Raji (cell line): ENCODE data around the gene ATG101.

ENCODE experiments used
- POLR2A ChIP-seq: IDR thresholded peaks from 2 replicates; pipeline ENCODE4 v1.6.1; 2011; ENCODE audit warnings: low read depth, low read length, control low read depth; ENCODE audit not compliant: insufficient read depth

The ATG101 gene

DNA sequence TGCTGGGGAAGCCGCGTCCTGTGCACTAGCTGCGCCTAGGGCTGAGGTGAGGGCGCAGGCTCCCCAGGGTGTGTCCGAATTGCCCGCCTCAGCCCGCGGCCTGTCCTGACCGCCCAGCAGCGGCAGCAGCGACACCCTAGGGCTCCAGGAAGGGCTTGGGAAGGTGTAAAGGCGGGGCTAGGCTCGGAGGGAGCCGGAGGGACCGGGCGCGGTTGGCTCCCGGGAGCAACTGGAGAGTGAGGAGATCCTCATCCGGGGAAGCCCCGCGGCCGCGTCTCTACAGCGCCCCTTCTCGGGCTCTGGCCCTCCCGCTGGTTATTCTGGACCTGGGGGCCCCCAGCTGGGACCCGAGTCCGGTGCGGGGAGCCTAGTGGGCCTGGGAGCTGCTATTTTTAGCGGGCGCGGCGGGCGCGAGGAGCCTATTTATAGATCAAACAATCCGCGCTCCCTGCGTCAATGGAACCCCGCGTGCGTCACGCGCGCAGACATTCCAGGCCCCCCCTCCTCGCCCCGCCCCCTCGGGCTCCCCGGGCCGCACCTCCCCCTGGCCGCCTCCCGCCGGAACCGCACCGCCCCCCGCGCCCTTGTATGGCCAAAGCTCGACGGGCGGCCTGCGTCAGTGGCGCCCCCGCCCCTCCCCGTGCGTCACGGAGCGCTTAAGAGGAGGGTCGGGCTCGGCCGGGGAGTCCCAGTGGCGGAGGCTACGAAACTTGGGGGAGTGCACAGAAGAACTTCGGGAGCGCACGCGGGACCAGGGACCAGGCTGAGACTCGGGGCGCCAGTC lies 18.8 kb upstream of the ATG101 start, which contains the start of gene NR4A1:
Gene NR4A1 (plus strand): TSS at position 685 of the 784 bp plus-strand sequence. CDS start 2,887 bp downstream, outside the sequence.
- TF ChIP-seq POLR2A = peak; percentile 84

DNA sequence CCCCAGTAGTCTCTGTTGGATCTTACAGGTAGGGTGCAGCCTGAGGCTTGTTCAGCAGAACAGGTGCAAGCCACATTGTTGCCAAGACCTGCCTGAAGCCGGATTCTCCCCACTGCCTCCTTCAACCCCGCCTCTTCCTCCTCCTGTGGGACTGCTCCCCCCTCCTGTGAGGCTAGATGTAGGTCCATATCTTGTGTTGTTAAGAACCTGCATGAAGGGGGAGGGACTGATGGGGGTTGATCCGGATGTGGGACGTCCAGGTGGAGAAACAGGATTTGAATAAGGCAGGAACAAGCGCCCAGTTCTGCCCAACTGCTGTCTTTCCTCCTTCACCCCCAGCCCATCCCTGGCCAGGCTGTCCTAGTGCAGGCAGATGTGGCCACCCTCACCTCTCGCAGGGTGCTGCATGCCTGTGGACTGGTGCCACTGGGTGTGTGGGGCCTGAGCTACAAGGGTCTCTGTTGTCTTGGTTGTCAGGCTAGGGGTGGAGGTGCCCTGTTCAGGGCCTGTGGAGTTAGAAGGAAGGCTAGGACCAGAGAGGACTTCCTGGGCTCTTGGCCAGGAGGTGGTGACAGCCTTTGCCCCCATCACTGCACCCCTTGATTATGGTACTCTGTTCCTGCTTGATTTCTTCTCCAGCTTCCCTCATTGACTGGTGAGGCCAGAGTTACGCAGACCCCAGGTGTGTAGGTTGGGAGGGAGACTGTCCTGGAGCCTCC lies 17.2 kb upstream of the ATG101 start:
- no peak for TF ChIP-seq POLR2A

DNA sequence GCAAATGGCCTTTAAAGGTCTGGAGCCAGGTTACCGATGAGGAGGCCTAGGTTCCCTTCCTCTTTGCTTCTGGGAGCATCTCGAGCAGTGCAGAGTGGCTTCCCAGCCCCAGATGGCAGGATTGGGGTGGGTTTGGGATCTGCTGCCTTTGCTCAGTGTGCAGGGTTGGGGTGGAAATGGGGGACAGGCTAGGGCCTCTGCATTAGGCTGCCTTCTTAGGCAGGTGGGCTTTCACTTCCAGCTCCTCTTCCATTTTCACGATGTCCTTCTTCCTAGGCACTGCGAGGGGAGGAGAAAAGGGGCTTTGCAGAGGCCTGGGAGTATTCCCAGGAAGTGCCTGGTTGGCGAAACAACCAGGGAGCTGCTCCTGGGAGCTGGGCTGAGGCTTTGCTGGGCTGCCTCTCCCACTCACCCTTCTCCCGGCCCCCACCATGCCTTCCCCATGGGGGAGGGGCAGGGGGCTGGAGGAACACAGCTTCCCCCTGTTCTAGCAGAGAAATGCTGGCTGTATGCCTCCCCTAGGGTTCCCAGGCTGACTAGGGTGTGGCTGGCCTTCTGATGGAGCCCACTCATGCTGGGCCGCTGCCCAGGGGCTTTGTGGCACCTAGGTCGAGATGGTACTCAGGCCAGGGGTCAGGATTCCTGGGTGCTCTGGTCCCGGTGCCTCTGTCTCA lies 16.1 kb upstream of the ATG101 start:
- TF ChIP-seq POLR2A = no peak

DNA sequence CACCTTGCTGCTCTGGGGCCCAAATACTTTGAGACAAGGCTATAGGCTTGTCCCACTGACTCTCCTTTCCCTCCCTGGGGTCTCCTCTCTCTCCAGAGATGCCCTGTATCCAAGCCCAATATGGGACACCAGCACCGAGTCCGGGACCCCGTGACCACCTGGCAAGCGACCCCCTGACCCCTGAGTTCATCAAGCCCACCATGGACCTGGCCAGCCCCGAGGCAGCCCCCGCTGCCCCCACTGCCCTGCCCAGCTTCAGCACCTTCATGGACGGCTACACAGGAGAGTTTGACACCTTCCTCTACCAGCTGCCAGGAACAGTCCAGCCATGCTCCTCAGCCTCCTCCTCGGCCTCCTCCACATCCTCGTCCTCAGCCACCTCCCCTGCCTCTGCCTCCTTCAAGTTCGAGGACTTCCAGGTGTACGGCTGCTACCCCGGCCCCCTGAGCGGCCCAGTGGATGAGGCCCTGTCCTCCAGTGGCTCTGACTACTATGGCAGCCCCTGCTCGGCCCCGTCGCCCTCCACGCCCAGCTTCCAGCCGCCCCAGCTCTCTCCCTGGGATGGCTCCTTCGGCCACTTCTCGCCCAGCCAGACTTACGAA lies 15.4 kb upstream of the ATG101 start:
- no peak for TF ChIP-seq POLR2A

DNA sequence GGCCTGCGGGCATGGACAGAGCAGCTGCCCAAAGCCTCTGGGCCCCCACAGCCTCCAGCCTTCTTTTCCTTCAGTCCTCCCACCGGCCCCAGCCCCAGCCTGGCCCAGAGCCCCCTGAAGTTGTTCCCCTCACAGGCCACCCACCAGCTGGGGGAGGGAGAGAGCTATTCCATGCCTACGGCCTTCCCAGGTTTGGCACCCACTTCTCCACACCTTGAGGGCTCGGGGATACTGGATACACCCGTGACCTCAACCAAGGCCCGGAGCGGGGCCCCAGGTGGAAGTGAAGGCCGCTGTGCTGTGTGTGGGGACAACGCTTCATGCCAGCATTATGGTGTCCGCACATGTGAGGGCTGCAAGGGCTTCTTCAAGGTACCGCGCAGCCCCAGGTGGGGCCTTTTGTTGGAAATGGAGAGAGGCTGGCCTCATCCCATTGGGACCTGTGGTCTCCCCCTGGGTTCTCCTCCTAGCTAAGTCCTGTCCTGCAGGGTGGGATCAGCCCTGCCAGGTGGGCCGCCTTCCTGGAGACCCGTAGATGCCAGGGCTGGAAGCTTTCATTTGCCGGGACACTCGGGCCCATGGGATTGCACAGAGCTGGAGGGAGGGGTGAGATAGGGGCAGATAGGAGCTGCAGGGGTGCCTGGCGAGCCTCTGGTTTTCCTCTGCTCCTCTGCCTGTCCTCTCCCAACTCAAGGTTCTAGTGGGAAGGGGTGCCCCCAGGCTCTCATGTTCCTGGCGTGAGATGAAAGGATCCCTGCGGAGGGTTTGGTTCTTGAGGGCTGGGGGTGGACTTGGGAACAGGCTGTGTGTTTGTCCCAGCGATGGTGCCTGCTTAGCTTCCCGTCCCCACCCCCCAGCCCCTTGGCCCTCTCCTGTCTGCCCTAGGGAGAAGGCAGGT lies 14.7 kb upstream of the ATG101 start:
- TF ChIP-seq POLR2A = no peak

DNA sequence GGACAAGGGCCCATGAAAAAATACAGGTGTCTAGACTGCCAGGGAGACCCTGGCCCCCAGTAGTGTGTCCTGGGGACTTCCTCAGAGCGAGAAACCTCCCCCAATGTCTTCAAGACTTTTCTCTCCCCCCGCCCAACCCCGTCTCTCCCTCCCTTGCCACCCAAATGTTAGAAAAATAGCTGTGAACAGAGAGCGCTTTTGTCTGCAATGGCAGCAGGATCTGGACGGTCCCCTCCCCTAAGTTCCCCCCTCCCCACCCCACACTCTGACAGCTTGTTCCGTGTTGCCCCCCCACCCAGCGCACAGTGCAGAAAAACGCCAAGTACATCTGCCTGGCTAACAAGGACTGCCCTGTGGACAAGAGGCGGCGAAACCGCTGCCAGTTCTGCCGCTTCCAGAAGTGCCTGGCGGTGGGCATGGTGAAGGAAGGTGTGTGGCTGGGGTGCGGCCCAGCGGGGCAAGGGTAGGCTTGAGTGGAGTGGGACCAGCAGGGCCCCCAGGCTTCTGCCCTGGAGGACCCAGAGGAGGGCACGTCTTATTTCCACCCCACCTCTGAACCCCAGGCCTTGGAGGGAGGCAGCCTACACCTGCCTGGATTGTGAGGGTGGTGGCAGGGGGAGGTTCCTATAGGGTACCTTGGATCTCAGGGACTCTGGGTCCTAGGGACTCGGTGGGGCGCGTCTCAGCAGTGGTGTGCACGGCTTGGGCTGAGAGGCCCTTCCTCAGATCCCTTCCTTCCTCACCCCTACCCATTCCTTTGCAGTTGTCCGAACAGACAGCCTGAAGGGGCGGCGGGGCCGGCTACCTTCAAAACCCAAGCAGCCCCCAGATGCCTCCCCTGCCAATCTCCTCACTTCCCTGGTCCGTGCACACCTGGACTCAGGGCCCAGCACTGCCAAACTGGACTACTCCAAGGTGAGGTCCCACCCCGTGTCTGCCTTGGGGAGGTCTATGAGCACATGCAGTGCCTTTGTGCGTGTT lies 13.8 kb upstream of the ATG101 start:
- TF ChIP-seq POLR2A = no peak

DNA sequence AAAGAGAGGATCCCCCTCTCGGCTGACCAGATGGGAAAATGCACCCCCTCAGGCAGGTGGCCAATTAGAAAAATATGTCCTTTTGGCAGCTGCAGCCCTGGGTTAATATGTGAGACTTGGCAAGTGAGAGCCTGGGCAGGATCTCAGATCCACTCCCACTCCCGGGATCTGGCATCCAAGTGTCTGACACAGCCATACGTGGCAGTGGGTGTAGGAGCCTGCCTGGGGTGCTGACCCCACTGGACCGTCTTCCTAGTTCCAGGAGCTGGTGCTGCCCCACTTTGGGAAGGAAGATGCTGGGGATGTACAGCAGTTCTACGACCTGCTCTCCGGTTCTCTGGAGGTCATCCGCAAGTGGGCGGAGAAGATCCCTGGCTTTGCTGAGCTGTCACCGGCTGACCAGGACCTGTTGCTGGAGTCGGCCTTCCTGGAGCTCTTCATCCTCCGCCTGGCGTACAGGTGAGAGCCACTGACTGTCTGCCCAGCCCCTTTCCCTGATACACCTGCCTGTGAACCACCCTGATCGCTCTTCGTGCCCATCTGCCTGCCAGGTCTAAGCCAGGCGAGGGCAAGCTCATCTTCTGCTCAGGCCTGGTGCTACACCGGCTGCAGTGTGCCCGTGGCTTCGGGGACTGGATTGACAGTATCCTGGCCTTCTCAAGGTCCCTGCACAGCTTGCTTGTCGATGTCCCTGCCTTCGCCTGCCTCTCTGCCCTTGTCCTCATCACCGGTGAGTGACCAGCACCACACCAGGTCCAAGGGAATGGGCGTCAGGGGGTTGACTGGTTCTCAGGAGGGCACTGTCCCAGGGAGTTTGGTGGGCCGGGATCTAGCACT lies 12.8 kb upstream of the ATG101 start:
- TF ChIP-seq POLR2A = no peak

DNA sequence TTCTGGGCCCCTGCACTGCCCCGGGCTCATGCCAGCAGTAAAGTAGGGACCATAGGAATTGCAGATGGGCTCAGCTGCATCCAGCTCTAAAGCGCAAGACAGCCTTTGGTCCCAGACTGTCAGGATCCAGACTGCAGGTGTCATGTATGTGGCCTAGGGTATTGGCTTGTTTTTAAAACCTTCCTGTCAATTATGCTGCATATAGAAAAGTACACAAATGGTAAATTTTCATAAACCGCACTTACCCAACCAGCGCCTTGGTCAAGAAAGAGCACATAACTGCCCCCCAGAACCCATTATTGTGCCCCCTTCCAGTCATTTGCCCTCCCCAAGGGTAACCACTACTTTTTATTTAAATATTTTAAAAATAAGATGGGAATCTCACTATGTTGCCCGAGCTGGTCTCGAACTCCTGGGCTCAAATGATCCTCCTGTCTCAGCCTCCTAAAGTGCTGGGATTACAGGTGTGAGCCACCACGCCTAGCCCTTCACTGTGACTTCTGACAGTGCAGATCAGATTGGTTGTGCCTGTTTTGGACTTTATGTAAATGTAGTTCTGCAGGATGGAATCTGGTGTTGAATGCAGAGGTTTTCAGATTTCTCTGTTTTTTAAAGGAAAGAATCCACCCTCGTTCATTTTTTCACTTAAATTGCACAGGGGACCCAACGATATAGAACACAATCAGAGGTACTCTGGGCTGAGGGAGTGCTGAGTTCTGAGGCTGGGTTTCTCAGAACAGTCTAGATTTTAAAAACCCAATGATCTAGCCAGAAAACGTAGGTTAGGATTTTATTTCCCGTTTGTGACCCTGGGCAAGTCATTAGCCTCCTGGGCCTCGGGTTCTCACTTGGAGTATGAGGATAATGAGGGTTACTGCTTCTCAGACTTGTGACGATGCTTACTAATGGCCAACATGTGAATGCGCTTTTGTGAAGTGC lies 11.9 kb upstream of the ATG101 start:
- no peak for TF ChIP-seq POLR2A

DNA sequence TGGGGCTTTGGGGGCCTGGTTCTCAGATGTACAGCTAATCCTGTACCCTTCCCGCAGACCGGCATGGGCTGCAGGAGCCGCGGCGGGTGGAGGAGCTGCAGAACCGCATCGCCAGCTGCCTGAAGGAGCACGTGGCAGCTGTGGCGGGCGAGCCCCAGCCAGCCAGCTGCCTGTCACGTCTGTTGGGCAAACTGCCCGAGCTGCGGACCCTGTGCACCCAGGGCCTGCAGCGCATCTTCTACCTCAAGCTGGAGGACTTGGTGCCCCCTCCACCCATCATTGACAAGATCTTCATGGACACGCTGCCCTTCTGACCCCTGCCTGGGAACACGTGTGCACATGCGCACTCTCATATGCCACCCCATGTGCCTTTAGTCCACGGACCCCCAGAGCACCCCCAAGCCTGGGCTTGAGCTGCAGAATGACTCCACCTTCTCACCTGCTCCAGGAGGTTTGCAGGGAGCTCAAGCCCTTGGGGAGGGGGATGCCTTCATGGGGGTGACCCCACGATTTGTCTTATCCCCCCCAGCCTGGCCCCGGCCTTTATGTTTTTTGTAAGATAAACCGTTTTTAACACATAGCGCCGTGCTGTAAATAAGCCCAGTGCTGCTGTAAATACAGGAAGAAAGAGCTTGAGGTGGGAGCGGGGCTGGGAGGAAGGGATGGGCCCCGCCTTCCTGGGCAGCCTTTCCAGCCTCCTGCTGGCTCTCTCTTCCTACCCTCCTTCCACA lies 11.0 kb upstream of the ATG101 start:
- no peak for TF ChIP-seq POLR2A

DNA sequence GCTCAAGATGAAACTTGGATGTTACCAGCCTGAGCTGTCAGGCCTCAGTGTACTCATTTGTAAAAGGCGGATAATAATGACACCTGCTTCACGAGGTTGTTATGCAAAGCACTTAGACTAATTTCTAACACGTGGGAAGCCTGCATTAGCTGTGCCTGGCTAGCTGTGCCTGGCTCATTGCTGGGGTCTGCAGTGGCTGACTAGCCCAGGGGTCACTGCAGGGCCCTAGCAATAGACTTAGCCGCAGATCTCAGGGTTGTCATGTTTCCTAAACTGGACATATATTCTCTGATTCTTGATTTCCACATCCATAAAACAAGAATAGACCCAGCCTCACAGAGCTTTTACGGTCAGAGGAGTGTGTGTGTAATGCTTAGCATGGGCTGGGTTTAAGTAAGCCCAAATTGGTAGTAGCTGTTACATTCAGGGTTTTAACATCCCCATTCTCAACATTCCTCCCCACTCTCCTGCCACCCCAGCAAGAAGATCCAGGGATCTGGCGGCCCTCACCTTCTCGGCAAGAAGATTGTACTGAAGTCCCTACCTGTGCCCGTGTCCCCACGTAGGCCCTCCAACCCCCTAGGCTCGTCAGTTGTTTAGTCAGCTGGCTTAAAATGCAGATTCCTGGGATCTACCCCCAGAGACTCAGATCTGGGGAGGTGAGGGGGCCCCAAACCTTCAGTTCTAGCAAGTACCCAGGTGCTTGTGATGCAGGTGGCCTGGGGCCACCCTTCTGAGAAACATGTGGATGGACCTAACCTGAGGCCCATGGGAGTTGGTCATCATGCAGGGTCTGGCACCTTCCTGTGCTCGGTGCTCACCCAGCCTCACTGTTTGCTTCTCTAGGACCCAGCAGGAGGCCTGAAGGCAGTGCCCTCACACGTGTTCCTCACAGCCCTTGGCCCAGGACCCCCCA lies 9.9 kb upstream of the ATG101 start:
- TF ChIP-seq POLR2A = no peak
